Ecto neural progenitor cell (in vitro differentiated cells): Measurements from ENCODE around the gene SRA1.
"Not testable (repeated sequence)": the region's sequence is repeated elsewhere in the genome, so short reads cannot be mapped to it uniquely, and the experiment has no call there.

Experiments used
- DNase-seq: peaks from one replicate; pipeline ENCODE4 v3.0.0-alpha.2; 2018; ENCODE audit warnings: low spot score

Gene SRA1

DNA sequence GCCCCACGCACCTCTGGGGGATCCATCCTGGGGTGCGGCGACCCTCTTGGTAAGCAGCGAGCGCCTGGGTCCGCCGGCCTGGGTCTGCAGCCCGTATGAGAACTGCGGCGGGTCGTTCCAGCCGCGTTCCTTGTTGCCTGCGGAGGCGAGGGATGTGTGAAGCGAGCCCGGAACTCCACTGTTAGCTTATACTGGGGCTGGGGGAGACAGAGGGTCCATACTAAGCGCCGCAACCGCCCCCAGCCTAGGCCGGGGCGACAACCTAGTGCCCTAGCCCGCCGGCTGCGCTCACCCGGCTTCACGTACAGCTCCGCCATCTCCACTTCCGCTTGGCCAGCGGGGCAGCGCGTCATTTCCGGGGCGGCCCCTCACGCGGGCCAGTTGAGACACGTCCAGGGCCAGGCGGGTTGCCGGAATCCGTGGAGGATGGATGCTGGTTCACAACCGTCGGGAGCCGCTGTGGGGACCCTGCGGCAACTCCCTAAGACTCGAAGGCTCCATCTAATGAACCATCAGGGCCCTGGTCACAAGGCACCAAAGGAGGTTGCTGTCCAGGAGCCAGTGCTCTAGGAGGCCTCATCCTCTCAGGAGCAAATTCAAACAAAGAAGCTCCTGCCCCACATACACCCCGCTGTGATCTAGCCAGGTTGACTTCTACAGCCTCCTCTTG lies at the start of gene SRA1:
Gene SRA1 (minus strand): TSS at position 338 of the 670 bp plus-strand sequence. CDS start 21 bp downstream, at position 317.
- DNase-seq: peak; percentile 93

DNA sequence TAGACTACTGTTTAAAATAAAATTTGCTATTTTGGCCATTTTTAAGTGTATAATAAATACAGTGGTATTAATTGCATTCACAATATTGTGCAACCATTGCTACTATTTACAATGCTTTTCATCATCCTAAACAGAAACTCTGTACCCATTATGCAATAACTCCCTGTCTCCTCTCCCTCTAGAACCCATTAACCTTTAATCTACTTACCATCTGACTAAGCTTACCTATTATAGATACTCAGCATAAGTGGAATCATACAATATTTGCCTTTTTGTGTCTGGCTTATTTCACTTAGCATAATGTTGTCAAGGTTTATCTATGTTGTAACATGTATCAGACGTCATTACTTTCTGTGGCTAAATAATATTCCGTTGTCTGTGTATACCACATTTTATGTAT lies 49.8 kb upstream of the SRA1 start:
- DNase-seq: no peak

DNA sequence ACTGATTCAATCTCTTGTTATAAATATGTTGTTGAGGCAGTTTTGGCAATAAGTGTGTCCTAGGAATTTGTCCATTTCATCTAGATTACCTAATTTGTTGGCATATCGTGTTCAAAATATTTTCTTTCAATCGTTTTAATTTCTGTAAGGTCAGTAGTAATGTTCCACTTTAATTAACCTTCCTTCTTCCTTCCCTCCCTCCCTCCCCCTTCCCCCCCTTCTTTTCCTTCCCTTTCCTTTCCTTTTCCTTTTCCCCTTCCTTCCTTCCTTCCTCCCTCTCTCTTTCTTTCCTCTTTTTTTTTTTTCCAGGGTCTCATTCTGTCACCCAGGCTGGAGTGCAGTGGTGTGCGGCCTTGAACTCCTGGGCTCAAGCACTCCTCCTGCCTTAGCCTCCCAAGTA lies 48.6 kb upstream of the SRA1 start:
- DNase-seq: no peak

DNA sequence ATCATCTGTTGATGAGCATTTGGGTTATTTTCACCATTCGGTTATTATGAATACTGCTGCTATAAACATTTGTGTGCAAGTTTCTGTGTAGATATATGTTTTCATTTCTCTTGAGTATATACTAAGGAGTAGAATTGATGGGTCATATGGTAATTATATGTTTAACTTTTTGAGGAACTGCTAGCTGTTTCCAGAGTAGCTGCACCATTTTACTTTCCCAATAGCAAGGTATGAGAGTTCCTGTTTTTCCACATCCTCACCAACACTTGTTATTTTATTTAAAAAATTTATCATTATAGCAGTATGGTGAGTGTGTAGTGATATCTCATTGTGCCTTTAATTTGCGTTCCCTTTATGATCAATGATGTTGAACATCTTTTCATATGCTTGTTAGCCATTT lies 46.5 kb upstream of the SRA1 start:
- no peak for DNase-seq

DNA sequence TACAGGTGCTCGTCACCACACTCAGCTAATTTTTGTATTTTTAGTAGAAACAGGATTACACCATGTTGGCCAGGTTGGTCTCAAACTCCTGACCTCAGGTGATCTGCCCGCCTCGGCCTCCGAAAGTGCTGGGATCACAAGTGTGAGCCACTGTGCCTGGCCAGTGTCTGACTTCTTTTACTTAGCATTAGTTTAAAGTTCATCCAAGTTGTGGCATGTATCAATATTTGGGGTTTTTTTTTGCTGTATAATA lies 46.1 kb upstream of the SRA1 start:
- not testable (repeated sequence) for DNase-seq

DNA sequence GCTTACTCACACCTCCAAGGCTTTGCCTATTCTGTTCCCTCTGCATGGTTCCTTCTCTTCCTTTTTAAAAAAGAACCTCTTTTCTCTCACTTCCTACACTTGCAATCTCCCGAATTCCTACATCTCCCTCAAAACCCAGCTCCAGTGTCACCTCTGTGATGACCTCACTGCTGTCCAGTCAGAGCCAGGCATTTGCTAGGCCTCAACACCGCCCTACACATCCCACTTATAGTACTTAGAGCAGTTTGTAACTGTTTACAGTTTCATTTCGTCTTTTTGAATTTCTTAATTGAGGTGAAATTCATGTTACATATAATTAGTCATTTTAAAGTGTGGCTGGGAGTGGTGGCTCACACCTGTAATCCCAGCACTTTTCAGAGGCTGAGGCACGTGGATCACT lies 44.9 kb upstream of the SRA1 start:
- no peak for DNase-seq

DNA sequence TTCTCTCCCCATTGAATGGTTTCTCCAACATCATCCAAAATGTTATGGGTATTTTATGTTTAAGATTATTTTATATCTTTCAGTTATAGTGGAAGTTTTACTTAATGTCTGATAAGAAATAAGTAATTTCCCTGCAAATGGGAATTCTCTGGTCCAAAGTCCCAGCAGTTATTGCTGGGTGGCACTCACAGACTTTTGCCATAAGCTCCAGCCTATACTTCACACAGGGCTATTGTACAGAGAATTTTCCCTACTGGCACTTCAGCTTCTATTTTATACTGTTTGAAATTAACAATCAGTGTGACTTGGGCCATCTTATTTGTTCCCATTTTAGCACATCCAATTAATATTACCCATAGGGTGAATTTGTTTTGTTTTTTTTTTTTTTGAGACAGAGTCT lies 42.8 kb upstream of the SRA1 start:
- DNase-seq: no peak

DNA sequence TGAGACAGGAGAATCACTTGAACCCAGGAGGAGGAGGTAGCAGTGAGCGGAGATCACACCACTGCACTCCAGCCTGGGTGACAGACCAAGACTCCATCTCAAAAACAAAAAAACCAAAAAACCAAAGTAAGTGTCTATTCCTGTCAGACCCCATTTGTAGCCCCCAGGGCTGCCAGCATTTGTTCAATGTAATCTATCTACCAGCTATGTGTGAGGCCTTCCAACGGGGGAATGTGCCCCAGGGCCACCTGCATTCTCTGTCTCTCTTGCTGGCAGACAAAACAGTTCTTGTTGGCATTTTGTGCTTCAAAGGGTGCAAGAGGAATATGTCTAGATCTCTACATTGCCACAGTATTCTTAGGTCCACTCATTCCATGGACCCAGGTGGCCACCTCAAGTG lies 41.6 kb upstream of the SRA1 start:
- DNase-seq: no peak

DNA sequence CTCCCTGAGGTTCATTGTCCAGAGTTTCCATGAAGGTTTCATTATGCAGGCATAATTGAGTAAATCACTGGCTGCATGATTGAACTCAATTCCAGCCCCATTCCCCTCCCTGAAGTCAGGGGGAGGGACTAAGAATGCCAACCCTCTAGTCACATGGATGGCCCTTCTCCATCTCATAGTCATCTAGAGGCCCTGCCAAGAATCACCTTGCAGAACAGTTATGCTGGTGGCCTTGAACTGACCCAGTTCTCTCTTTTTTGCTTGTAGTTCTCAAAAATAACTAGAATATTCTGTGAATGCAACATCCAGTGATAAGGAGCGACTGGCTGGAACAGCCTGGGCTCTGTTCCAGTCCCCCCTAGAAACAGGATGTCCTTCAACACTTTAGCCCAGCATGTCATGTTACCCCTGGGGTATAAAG lies 39.1 kb upstream of the SRA1 start:
- DNase-seq: no peak

DNA sequence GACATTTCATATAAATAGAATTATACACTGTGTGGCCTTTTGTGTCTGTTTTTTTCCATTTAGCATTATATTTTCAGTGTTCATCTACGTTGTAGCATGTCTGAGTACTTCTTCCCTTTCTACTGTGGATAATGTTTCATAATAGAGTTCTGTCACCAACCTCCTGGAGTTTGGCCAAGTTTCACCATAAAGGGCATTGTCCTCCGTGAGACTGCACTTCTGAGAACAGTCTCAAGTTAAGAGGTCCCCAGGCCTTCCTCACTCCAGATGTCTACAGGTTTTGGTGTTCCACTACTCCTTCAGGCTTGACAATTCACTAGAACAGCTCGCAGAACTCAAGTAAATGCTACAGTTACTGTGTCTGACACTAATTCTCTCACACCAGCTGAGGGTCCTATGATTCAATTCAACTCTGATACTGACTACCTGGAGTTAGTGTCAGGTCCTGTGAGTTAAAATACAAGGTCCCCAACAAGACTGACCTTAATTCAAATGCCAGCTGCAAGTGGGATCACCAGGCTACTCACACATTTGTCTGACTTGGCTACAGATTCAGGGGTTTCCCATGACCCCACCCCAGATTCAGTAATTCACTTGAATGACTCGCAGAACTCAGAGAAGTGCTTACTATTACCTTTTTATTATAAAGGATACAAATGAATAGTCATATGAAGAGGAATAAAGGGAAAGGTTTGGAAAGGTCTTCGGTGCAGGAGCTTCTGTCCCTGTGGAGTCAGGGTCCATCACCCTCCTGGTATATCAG lies 38.4 kb upstream of the SRA1 start:
- DNase-seq: no peak

DNA sequence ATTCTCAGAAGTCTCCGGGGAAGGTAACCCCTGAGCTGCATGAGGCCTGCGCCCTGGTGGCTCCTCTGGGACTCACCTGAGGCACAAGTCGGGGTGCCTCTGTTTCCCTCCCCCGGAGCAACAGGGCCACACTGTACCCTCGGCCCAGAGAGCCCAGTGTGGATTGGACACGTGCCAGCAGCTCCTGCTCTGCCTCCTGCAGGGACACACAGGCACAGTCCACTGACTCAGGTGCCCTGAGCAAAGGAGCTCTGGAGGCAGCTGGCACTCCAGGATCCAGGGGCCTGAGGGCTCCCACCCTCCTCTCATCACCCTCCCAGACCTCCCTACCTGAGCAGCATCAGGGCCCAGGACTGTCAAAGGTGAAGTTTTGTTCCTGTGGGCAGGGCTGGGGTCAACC lies 36.9 kb upstream of the SRA1 start:
- no peak for DNase-seq

DNA sequence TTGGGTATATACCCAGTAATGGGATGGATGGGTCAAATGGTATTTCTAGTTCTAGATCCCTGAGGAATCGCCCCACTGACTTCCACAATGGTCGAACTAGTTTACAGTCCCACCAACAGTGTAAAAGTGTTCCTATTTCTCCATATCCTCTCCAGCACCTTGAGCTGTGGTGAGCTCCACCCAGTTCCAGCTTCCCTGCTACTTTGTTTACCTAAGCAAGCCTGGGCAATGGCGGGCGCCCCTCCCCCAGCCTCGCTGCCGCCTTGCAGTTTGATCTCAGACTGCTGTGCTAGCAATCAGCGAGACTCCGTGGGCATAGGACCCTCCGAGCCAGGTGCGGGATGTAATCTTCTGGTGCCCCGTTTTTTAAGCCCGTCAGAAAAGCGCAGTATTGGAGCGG lies 35.8 kb upstream of the SRA1 start:
- DNase-seq: not testable (repeated sequence)

DNA sequence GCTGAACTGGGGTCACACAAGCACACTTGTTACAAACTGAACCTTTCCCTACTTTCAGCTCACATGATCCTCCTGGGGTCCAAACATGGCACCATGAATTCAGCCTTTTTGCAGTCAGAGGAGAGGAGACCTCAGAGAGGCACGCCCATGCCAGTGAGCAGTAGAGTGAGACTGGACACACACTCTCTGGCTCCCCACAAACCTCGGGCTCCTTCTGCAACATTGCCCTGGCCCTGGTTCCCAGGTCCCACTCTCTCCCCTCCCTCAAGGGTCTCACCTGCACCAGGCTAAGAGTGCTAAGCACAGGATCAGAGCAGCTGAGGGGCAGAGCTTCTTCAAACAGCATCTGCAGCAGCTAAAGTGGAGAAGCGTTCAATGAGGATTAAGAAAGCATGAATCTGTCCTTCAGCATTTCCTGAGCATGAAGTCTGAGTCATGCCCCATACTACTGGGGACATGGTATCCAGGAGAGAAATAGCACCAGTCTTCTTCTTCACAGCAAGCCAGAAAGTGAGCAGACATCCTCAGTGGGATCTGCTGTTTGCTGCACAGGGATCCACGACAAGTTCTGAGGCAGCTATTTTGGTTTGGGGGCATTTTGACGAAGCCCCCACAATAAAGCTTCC lies 34.6 kb upstream of the SRA1 start:
- no peak for DNase-seq

DNA sequence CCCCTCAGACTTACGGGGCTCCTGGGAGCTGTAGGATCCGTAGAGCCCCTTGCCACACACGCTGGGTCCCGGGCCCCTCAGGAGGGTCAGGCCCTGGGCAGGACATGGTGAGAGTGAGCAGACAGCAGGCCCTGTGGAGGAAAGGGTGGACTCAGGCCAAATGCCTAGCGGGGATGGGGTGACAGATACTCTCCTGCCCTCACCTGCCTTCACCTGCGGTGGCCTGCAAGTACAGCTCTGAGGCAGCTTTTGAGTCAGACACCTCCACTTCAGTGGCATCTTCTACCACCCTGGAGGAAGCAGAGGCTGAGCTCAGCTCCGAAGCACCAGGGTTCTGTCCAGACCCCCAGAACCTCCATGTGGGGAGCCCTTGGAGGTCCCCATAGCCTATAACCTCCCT lies 33.6 kb upstream of the SRA1 start:
- no peak for DNase-seq

DNA sequence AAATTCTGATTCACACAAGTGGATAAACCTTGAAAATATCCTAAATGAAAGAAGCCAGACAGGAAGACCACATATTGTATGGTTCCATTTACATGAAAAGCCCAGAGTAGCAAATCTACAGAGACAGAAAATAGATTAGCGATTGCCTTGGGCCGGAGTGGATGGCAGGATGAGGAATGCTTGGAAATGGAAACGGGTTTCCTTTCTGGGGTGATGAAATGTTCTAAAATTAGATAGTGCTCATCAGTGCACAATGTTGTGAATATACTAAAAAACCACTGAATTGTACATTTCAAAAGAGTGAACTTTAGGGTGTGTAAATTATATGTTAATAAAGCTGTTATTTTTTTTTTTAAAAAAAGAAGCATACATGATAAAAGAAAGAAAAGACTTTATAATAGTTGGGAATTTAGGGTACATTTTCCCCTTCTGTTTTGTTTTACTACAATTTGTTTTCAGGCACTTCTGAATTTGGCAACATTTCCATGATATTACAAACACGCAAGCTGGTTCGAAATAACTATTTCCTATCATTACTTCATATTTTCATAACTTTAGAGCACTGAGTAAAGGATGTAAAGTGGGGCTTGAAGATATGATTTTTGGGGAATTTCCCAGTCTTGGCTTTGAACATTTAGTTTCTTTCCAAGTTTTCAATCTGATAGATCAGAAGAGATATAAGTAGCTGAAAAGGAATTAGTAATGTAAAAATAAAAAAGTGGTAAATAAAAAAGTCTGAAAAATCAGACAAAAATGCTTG lies 31.2 kb upstream of the SRA1 start:
- no peak for DNase-seq

DNA sequence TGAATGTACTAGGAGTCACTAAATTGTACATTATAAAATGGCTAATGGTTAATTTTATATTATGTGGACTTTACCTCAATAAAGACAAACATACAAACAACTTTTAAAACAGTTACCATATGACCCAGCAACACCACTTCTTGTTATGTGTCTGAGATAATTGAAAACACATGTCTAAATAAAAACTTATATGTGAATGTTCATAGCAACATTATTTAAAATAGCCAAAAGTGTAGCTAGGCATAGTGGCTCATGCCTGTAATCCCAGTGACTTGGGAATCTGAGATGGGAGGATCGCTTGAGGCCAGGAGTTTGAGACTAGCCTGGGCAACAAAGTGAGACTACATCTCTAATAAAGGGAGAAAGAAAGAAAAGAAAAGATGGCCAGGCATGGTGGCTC lies 30.2 kb upstream of the SRA1 start:
- no peak for DNase-seq

DNA sequence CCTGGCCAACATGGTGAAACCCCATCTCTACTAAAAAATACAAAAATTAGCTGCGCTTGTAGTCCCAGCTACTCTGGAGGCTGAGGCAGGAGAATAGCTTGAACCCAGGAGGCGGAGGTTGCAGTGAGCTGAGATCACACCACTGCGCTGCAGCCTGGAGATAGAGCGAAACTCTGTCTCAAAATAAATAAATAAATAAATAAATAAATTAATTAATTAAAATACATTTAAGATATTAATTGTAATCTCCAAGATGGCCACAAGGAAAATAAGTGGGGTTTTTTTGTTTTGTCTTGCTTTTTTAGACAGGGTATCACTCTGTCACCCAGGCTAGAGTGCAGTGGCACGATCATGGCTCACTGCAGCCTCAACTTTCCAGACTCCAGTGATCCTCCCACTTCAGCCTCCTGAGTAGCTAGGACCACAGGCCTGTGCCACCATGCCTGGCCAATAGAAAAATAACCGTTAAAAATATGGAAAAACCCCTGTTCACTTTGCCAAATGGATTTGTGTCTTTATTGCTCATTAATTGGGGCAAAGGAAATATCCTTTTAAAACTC lies 22.0 kb upstream of the SRA1 start:
- DNase-seq: not testable (repeated sequence)

DNA sequence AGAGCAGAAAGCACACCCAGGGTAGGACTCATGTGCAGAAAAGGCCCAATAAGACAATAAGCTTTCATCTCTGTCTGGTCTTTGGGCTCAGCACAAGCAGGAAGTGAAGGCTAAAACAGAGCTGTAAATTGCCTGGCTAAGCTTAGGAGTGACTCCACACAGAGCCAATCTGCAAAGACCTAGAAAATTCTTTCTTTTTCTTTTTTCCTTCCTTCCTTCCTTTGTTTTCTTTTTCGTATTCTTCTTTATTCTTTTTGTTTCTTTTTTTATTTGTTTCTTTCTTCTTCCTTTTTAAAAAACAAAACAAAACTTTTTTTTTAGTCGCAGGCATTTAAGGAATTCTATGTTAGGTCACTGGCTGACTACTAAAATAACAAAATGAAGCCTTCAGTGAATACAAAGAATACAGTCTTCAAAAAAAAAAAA lies 19.5 kb upstream of the SRA1 start:
- no peak for DNase-seq

DNA sequence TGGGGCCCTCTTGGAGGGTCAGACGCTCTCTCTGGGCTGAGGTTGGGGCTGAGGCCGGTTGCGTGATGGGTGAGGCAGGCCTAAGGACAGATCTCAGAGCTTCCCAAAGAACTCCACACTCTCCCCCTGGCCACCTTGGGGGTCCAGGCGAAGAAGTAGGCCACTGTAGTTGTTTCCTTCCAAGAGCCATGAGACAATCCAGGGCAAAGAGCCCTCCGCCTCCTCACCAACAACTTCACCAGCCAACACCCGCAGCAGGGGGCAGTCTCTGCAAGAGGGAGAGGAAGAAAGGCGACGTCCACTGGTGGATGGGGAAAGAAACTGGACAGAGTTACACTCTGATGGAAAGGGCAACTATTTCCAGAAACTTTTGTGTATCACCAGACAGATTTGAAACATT lies 18.0 kb upstream of the SRA1 start:
- no peak for DNase-seq

DNA sequence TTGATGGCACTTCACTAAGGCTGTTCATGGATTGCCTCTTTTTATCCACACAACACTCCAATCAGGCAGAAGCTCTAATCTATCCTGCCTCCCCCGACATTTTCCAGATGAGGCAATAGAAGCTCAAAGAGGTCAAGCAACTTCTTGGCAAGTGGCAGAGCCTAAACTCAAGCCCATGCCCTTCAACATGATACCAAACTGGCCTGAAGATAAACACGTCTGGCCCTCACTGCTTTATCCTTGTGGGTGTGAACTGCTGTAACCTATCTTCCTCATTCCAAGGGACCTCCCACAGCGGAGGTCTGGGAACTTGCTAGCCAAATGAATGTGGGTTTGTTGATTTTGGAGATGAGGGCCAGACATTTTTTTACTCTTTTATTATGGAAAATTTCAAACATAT lies 16.9 kb upstream of the SRA1 start:
- DNase-seq: no peak

DNA sequence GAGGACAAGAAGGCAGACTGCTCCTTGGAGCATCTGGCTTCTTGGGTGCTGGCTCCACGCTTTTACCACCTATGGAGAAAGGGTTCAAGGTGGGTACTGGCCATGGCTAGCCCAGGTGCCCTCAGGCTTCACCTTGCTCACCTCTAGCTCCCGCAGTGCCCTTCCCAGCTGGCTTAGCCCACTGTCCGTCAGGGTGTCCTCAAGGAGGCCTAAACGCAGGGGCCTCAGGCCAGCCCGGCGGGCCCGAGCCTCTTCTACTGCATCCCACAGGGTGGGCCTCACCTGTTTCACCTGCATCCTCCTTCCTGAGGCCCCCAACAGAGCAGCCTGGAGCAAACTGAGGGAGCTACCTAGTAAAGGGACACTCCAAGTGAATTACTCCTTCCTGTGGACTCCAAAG lies 16.4 kb upstream of the SRA1 start:
- no peak for DNase-seq

DNA sequence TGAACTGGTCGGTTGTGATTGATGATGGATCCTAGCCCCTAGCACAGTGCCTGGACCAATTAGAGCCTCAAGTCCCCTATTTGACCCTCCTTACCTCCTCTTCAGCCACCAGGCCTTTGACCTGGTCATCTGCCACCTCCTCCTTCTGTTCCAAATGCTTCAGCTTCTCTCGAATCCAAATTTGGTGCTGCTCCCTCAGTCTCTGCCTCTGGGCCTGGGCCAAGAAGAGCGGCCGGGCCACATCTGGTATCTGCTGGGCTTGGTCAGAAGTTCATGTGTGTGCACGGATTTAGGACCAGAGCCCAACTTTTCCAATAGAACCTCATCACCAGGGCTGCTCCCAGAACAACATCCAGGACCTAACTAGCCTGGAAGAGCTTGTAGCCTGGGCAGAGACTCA lies 13.8 kb upstream of the SRA1 start:
- no peak for DNase-seq

DNA sequence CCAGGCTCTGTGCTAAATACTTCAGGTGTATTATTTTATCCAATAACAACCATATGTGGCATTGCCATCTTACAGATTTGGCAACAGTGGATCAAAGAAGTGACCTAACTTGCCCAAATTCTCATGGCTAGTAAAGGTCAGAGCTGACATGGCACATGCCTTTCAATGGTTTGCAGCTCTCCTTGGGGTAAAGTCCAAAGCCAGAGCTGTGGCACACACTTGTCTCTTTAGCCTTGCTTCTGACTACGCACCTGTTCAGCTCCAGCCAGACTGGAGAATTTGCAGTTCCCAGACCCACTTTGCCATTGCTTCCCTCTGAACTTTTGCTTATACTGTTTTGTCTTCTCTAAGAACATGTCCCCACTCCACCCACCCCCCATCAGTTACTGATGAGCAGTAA lies 13.2 kb upstream of the SRA1 start:
- no peak for DNase-seq
